GM13977 (cell line): ENCODE data around the gene PLEKHH2.
"Not testable (repeated sequence)": the region's sequence is repeated elsewhere in the genome, so short reads cannot be mapped to it uniquely, and the experiment has no call there.

ENCODE experiments used
- DNase-seq: peaks from one replicate; pipeline ENCODE4 v3.0.0; 2012; ENCODE audit warnings: low spot score
- CTCF ChIP-seq: IDR thresholded peaks from 2 replicates; pipeline ENCODE4 v1.5.1; 2012; ENCODE audit warnings: mild to moderate bottlenecking, control low read depth; ENCODE audit not compliant: insufficient read depth; ENCODE audit errors: extremely low read depth, missing control alignments
- in situ Hi-C: fragments of 300-500 bp; cut with MboI; formaldehyde crosslinking; loops from one replicate; pipeline ENCODE4 v1.12.0; 2022; ENCODE audit warnings: low sequenced_read_pairs, low pct_unique_long_range_greater_than_20kb, mixed read lengths, inconsistent platforms; ENCODE audit not compliant: unreplicated experiment

Gene PLEKHH2

GRCh38 chr2:43675646-43676321 is 38.7 kb downstream of the PLEKHH2 start:
- in situ Hi-C loops = no loop called here
- no peak for TF ChIP-seq CTCF
- DNase-seq = no peak

- no peak for TF ChIP-seq CTCF
- in situ Hi-C loops = no loop called here
- no peak for DNase-seq
Observed at GRCh38 chr2:43676322-43677050, 39.4 kb downstream of the PLEKHH2 start, which contains the start of gene C1GALT1C1L. C1GALT1C1L (minus strand) TSS chr2:43676429; CDS start chr2:43676322, 107 bp downstream.

DNA sequence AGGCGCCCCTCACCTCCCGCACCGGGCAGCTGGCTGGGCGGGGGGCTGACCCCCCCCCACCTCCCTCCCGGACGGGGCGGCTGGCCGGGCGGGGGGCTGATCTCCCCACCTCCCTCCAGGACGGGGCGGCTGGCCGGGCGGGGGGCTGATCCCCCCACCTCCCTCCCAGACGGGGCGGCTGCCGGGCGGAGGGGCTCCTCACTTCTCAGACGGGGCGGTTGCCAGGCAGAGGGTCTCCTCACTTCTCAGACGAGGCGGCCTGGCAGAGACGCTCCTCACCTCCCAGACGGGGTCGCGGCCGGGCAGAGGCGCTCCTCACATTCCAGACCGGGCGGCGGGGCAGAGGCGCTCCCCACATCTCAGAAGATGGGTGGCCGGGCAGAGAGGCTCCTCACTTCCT is 40.7 kb downstream of the PLEKHH2 start:
- DNase-seq, in situ Hi-C loops: not testable (repeated sequence)

- no peak for DNase-seq
- in situ Hi-C loops = no loop called here
- TF ChIP-seq CTCF = no peak
Observed at GRCh38 chr2:43685357-43685756, 48.3 kb downstream of the PLEKHH2 start.

GRCh38 chr2:43689999-43690398 is 52.9 kb downstream of the PLEKHH2 start:
- in situ Hi-C loops = no loop called here
- no peak for TF ChIP-seq CTCF
- DNase-seq = no peak

GRCh38 chr2:43692428-43692994 is 55.5 kb downstream of the PLEKHH2 start:
- DNase-seq = no peak
- in situ Hi-C loops = no loop called here

DNA sequence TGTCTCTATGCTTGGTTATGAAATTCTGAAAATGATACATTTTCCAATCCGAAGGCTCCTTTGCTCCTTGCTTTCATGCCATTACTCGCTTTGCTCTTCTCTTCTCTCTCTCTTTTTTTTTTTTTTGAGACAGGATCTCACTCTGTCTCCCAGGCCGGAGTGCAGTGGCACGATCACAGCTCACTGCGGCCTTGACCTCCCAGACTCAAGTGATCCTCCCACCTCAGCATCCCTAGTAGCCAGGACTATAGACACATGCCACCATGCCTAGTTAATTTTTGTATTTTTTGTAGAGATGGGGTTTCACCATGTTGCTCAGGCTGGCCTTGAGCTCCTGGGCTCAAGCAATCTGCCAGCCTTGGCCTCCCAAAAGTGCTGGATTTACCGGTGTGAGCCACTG is 61.1 kb downstream of the PLEKHH2 start:
- DNase-seq, in situ Hi-C loops: not testable (repeated sequence)

More at GRCh38 chr2:43692428-43692994, 55.5 kb downstream of the PLEKHH2 start:
- TF ChIP-seq CTCF = no peak
